Breast epithelium (tissue), 3 donors: ENCODE measurements around the gene CORO2B.

Source experiments
- POLR2A ChIP-seq: fragments of 450-650 bp; IDR thresholded peaks from one replicate; pipeline ENCODE4 v1.6.1; 2016; ENCODE audit warnings: antibody characterized with exemption, mild to moderate bottlenecking, moderate library complexity
- POLR2AphosphoS5 ChIP-seq, 3 donors: sonication (generic); formaldehyde crosslinking; IDR thresholded peaks; one replicate each; pipeline ENCODE4 v1.6.1; 2017; ENCODE audit warnings: antibody characterized with exemption in 3 of 3
- TF ChIP-seq, protein P1 (sequence below), 3 donors: fragments of 450-650 bp; IDR thresholded peaks; one replicate each; pipeline ENCODE4 v1.5.1; 2016 to 2017; ENCODE audit warnings: antibody characterized with exemption in 3 of 3, mild to moderate bottlenecking in 3 of 3, moderate library complexity in 3 of 3

DNA sequence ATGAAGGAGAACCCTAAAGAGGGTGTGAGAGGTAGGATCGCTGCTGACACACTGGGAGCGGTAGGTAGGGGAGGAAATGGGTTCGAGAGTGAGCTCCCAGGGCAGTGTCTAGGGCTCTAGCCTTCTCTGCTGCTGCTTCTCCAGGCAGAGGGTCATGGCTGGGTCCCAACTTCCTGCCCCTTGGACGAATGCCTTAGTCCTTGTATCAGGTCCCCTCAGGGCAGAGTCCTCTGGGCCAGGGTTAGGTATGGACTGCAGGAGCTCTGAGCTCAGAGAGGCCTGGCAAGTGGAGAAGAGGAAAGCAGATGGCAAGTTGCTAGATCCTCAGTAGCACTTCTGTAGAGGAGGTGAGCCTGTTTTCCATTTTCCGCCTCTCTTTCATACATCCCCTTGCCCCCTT lies 2.9 kb downstream of the CORO2B start:
- TF ChIP-seq POLR2AphosphoS5 (IDR thresholded peaks at IDR 0.05) (no peak), POLR2A (no peak)
- TF ChIP-seq, protein P1, sequence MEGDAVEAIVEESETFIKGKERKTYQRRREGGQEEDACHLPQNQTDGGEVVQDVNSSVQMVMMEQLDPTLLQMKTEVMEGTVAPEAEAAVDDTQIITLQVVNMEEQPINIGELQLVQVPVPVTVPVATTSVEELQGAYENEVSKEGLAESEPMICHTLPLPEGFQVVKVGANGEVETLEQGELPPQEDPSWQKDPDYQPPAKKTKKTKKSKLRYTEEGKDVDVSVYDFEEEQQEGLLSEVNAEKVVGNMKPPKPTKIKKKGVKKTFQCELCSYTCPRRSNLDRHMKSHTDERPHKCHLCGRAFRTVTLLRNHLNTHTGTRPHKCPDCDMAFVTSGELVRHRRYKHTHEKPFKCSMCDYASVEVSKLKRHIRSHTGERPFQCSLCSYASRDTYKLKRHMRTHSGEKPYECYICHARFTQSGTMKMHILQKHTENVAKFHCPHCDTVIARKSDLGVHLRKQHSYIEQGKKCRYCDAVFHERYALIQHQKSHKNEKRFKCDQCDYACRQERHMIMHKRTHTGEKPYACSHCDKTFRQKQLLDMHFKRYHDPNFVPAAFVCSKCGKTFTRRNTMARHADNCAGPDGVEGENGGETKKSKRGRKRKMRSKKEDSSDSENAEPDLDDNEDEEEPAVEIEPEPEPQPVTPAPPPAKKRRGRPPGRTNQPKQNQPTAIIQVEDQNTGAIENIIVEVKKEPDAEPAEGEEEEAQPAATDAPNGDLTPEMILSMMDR (IDR thresholded peaks at IDR 0.05) = no peak
